T-helper 9 cell (primary cell): Measurements from ENCODE around the gene DNAAF5.
"Not testable (repeated sequence)": the region's sequence is repeated elsewhere in the genome, so short reads cannot be mapped to it uniquely, and the experiment has no call there.

ENCODE experiments used
- DNase-seq: peaks from one replicate; pipeline ENCODE4 v3.0.0-alpha.2; 2020

The DNAAF5 gene

GRCh38 chr7:748446-748845, 21.9 kb downstream of the DNAAF5 start:
- DNase-seq: no peak

- DNase-seq: no peak
Observed at GRCh38 chr7:749140-749551, 22.6 kb downstream of the DNAAF5 start.

GRCh38 chr7:750111-750905, 23.8 kb downstream of the DNAAF5 start:
- no peak for DNase-seq

- DNase-seq: no peak
Observed at GRCh38 chr7:751826-752225, 25.3 kb downstream of the DNAAF5 start.

GRCh38 chr7:752256-752655, 25.8 kb downstream of the DNAAF5 start:
- not testable (repeated sequence) for DNase-seq

- DNase-seq: no peak
Observed at GRCh38 chr7:753190-753589, 26.7 kb downstream of the DNAAF5 start.

- no peak for DNase-seq
Observed at GRCh38 chr7:754531-755412, 28.3 kb downstream of the DNAAF5 start.

- DNase-seq: no peak
Observed at GRCh38 chr7:755413-755805, 28.9 kb downstream of the DNAAF5 start.

- DNase-seq: no peak
Observed at GRCh38 chr7:756231-756927, 29.9 kb downstream of the DNAAF5 start.

GRCh38 chr7:756928-757560, 30.5 kb downstream of the DNAAF5 start:
- DNase-seq: no peak

GRCh38 chr7:757741-758163, 31.3 kb downstream of the DNAAF5 start:
- no peak for DNase-seq

- DNase-seq: no peak
Observed at GRCh38 chr7:759569-759968, 33.1 kb downstream of the DNAAF5 start.

GRCh38 chr7:760006-760405, 33.5 kb downstream of the DNAAF5 start:
- DNase-seq: no peak

GRCh38 chr7:761101-761500, 34.6 kb downstream of the DNAAF5 start:
- DNase-seq: no peak

GRCh38 chr7:761631-762030, 35.1 kb downstream of the DNAAF5 start:
- DNase-seq: no peak

- no peak for DNase-seq
Observed at GRCh38 chr7:762885-763284, 36.4 kb downstream of the DNAAF5 start.

- no peak for DNase-seq
Observed at GRCh38 chr7:763762-764161, 37.3 kb downstream of the DNAAF5 start.

- DNase-seq: no peak
Observed at GRCh38 chr7:765383-765782, 38.9 kb downstream of the DNAAF5 start.

GRCh38 chr7:767580-767940, 41.1 kb downstream of the DNAAF5 start:
- DNase-seq: no peak

GRCh38 chr7:767941-768731, 41.6 kb downstream of the DNAAF5 start:
- no peak for DNase-seq

- no peak for DNase-seq
Observed at GRCh38 chr7:768881-769504, 42.5 kb downstream of the DNAAF5 start.

GRCh38 chr7:770336-770735, 43.8 kb downstream of the DNAAF5 start:
- no peak for DNase-seq
